ENCODE data around the gene KIF5C. TPM values are rescaled to one million over a fixed set of nuclear protein-coding genes. Genes with fewer than 3 reads are reported as not detected.

Gene KIF5C
- total and polyA plus RNA-seq, 7 donors: 0.22 to 1.1 (median 0.59) TPM

GRCh38 chr2:148888003-148888501 lies 13.0 kb downstream of the KIF5C start:
- WGBS, 3 donors: 5 to 8% (median 7%) methylated on average over 34 of the region's 34 CpGs
- TF ChIP-seq CTCF (IDR thresholded peaks at IDR 0.05): no peak
- Histone ChIP-seq H3K4me1 (peaks cover 13% of the 10 kb centered on the region), H3K36me3 (ENCODE audit: insufficient read depth in 1 of 2, low read depth in 1 of 2) (no peaks in the 10 kb centered on the region), H3K4me3 (peak overlapping the region; percentile 57), H3K9me3 (peaks cover 9% of the 10 kb centered on the region), H3K27me3 (ENCODE audit: insufficient read depth in 3 of 3, low read length in 2 of 3) (peaks cover 0 to 32% (median 8%) of the 10 kb centered on the region in 3 donors), H3K27ac (no peak overlapping the region)
- intact Hi-C loops (cut with DNase I): no loop called here
- ATAC-seq (no peak), DNase-seq (no peak)

- no peaks in the 10 kb centered on the region for H3K36me3 ChIP-seq (ENCODE audit: insufficient read depth in 1 of 2, low read depth in 1 of 2)
- no peak for DNase-seq
- peaks cover 13% of the 10 kb centered on the region for H3K4me1 ChIP-seq
- no peak for ATAC-seq
- TF ChIP-seq CTCF (IDR thresholded peaks at IDR 0.05): no peak
- no peak overlapping the region for H3K4me3 ChIP-seq
- intact Hi-C loops (cut with DNase I): no loop called here
- H3K27me3 ChIP-seq (ENCODE audit: insufficient read depth in 3 of 3, low read length in 2 of 3): peaks cover 0 to 32% (median 8%) of the 10 kb centered on the region in 3 donors
- H3K9me3 ChIP-seq: peaks cover 10% of the 10 kb centered on the region
- no peak overlapping the region for H3K27ac ChIP-seq
Observed at GRCh38 chr2:148888986-148889385, 14.0 kb downstream of the KIF5C start.

GRCh38 chr2:148893906-148894305 lies 18.9 kb downstream of the KIF5C start:
- ATAC-seq: no peak
- Histone ChIP-seq H3K36me3 (ENCODE audit: insufficient read depth in 1 of 2, low read depth in 1 of 2) (no peaks in the 10 kb centered on the region), H3K9me3 (peaks cover 10% of the 10 kb centered on the region), H3K4me1 (no peaks in the 10 kb centered on the region), H3K27ac (no peak overlapping the region), H3K27me3 (ENCODE audit: insufficient read depth in 3 of 3, low read length in 2 of 3) (peaks cover 0 to 9% (median 3%) of the 10 kb centered on the region in 3 donors), H3K4me3 (no peak overlapping the region)
- TF ChIP-seq CTCF (IDR thresholded peaks at IDR 0.05): no peak
- no peak for DNase-seq
- intact Hi-C loops (cut with DNase I): no loop called here

- no peak for ATAC-seq
- H3K27me3 ChIP-seq (ENCODE audit: insufficient read depth in 3 of 3, low read length in 2 of 3): no peaks in the 10 kb centered on the region
- DNase-seq: no peak
- 59 to 69% (median 62%) methylated on average over 4 of the region's 4 CpGs for WGBS, 3 donors
- H3K9me3 ChIP-seq: peaks cover 10% of the 10 kb centered on the region
- no peak for TF ChIP-seq CTCF (IDR thresholded peaks at IDR 0.05)
- no peak overlapping the region for H3K27ac ChIP-seq
- no peaks in the 10 kb centered on the region for H3K36me3 ChIP-seq (ENCODE audit: insufficient read depth in 1 of 2, low read depth in 1 of 2)
- H3K4me1 ChIP-seq: no peaks in the 10 kb centered on the region
- intact Hi-C loops (cut with DNase I): no loop called here
- no peak overlapping the region for H3K4me3 ChIP-seq
Observed at GRCh38 chr2:148896136-148896535, 21.1 kb downstream of the KIF5C start.

GRCh38 chr2:148899638-148900318 lies 24.8 kb downstream of the KIF5C start:
- DNase-seq (no peak), ATAC-seq (no peak)
- H3K27me3 ChIP-seq (ENCODE audit: insufficient read depth in 3 of 3, low read length in 2 of 3): no peaks in the 10 kb centered on the region
- no peaks in the 10 kb centered on the region for H3K36me3 ChIP-seq (ENCODE audit: insufficient read depth in 1 of 2, low read depth in 1 of 2)
- 81 to 86% (median 83%) methylated on average over 7 of the region's 7 CpGs for WGBS, 3 donors
- no peaks in the 10 kb centered on the region for H3K9me3 ChIP-seq
- no peak overlapping the region for H3K27ac ChIP-seq
- no peaks in the 10 kb centered on the region for H3K4me1 ChIP-seq
- intact Hi-C loops (cut with DNase I): no loop called here
- TF ChIP-seq CTCF (IDR thresholded peaks at IDR 0.05): no peak
- no peak overlapping the region for H3K4me3 ChIP-seq

All from psoas muscle (tissue), 8 donors.